ENCODE data around the gene C5orf22.
"Not testable (repeated sequence)": the region's sequence is repeated elsewhere in the genome, so short reads cannot be mapped to it uniquely, and the experiment has no call there.

C5orf22 gene

DNA sequence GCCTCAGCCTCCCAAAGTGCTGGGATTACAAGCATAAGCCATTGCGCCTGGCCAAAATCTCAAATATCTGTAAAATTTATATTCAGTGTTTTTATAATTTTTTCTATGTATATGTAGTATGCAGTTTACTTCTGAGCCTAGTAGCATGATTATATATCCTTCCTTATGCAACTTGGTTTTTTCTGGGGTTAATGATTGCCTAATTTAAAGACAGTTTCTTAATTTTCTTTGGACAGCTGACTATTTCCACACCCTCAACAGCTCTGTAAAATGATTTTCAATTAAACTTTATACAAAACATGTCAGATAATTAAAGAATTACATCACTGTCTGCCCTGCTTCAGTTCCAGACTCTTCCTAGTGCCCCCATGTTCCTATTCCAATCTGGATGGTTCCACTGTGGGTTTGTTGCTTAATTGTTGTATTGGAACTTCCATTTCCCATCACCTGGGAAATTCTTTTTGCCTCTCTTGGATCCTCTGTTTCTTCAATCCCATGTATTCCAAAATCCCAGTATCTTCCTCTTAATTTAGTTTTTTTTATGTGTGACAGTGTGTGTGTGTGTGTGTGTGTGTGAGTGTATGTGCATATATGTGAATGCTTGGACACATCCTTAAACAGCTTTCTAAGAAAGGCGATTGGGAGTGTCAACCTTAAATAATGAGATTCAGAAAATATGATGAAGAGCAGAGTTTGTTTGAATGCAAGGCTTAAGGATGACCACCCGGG is 53.2 kb downstream of the C5orf22 start:
- H3K27ac ChIP-seq = no peak overlapping the region
- TF ChIP-seq, protein P1, sequence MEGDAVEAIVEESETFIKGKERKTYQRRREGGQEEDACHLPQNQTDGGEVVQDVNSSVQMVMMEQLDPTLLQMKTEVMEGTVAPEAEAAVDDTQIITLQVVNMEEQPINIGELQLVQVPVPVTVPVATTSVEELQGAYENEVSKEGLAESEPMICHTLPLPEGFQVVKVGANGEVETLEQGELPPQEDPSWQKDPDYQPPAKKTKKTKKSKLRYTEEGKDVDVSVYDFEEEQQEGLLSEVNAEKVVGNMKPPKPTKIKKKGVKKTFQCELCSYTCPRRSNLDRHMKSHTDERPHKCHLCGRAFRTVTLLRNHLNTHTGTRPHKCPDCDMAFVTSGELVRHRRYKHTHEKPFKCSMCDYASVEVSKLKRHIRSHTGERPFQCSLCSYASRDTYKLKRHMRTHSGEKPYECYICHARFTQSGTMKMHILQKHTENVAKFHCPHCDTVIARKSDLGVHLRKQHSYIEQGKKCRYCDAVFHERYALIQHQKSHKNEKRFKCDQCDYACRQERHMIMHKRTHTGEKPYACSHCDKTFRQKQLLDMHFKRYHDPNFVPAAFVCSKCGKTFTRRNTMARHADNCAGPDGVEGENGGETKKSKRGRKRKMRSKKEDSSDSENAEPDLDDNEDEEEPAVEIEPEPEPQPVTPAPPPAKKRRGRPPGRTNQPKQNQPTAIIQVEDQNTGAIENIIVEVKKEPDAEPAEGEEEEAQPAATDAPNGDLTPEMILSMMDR (conservative IDR thresholded peaks at IDR 0.05) = no peak

DNA sequence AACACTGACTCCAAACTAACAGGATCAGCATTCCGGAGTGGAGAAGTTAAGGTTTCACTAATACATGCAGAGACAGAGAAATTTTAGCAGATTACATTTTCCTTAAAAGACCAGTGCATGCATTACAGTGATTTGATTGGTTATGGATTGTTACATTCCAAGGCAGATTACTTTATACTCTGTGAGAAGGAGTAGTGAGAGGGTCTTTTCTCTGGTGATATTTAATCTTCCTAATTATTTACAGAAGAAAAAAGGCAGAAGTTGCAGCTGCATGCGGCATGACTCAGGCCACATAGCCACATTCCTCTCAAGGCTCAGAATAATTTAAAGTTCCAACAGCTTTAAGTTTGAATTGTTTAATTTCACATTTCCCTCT is 53.8 kb downstream of the C5orf22 start:
- H3K27ac ChIP-seq = no peak overlapping the region
- TF ChIP-seq, protein P1 (conservative IDR thresholded peaks at IDR 0.05) = no peak

DNA sequence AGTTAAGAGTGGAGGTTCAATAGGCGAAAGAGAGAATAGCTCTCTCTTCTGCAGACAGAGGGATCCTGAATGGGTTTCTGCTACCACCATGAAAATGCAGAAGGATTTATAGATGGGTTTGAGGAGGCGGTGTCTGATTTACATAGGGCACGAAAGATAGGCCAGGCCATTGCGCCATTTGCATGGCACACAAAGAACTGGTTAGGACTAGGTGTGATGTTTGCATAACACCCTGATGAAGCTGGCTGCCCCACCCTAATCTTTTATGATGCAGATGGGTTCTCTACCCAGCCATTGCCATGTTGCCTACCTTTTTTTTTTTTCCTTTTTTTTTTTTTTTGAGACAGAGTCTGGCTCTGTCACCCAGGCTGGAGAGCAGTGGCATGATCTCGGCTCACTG is 55.4 kb downstream of the C5orf22 start:
- TF ChIP-seq, protein P1 (conservative IDR thresholded peaks at IDR 0.05) = no peak
- H3K27ac ChIP-seq = no peak overlapping the region

DNA sequence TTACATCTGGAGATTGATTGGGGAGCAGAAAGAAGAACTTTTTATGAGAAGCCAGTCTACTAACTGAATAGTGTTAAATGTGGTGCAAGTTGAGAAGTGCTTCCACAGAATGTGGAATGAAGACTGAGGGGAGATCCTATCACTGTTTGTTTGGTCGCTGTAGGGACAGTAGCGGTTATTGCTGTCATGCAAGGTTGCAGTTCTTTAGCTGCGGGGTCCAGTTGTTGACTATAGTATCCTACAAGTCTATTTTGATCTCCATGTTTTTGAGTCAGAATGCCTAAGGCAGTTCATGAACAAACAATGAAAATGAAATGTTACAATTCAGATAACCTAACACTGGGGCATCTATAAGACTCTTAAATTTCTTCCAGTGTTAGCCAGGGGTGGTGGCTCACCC is 61.6 kb downstream of the C5orf22 start:
- H3K27ac ChIP-seq = no peak overlapping the region
- TF ChIP-seq, protein P1 (conservative IDR thresholded peaks at IDR 0.05) = no peak

DNA sequence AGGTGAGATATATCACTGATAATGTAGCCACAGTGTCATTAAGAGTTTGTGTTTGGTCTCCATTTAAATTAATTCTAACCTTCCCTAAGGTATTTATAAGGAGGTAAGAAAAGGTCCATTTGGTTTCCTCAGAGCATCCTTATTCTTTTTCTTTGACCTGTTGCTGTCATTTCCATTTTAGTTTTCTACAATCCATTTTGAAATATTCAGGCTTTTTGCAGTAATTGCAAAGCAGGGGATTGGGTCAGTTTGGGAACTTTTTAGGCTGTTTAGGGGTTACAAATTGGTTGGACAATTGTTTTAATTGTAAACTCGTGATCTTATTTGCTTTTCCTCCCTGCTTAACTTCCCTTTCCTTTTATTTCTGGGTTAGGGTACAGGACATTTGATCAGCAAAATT is 64.3 kb downstream of the C5orf22 start:
- H3K27ac ChIP-seq = no peak overlapping the region
- TF ChIP-seq, protein P1 (conservative IDR thresholded peaks at IDR 0.05) = no peak

DNA sequence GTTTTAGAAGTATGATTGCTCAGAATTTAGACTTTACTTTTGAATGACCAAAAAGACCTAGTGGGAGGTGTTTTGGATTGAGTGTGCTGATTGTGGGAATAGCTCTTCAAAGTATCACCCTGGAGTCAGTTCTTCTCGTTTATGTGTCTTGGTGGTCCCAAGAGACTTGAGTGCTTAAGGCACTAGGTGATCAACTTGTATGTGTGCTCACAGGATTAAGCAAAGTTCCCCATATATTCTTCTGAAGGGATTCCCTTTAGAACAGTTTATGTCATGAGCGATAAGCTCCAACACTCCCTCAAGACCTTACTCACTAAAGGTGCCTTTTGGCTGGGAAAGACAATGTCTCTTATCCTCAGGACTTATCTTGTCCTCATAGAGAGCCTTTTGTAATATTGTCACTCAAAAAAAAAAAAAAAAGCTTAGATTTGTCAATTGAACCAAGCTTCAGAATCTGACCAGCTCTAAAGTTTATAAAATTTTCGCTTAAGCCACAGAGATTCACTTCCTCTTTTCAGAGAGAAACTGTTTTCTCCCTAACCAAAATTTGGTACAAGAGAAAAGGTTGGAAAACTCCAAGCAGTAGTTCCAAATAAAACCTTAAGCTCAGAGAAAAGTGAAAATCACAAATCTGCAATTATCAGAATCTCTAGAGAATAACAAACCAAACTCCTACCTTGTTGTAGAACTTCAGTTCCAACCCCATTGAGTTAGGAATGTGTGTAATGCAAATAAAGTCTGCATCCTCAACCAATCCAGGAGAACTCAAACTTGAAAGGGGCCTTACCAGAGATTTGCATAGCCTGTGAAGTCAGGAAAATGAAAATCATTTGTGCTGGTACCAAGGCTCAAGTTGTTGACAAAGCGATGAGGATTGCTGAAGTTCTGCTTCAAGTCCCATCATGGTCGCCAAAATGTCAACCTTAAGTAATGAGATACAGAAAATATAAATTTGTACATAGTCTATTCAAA is 66.8 kb downstream of the C5orf22 start:
- TF ChIP-seq, protein P1 (conservative IDR thresholded peaks at IDR 0.05) = no peak
- no peak overlapping the region for H3K27ac ChIP-seq

DNA sequence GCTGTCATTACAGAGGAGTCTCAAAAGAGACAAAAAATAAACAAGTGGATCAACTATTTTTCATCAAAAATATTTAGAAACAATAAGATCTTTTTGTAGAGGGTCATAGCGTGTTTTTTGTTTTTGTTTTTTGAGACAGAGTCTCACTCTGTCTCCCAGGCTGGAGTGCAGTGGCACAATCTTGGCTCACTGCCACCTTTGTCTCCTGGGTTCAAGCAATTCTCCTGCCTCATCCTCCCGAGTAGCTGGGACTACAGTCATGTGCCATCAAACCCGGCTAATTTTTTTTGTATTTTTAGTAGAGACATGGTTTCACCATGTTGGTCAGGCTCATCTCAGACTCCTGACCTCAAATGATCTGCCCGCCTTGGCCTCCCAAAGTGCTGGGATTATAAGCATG is 70.2 kb downstream of the C5orf22 start:
- not testable (repeated sequence) for H3K27ac ChIP-seq

Measured in VCaP (cell line).